GM13977 (cell line): ENCODE results near the gene CXCL11.

Experiments
- DNase-seq: peaks from one replicate; pipeline ENCODE4 v3.0.0; 2012; ENCODE audit warnings: low spot score
- in situ Hi-C: fragments of 300-500 bp; cut with MboI; formaldehyde crosslinking; loops from one replicate; pipeline ENCODE4 v1.12.0; 2022; ENCODE audit warnings: low sequenced_read_pairs, low pct_unique_long_range_greater_than_20kb, mixed read lengths, inconsistent platforms; ENCODE audit not compliant: unreplicated experiment
- TF ChIP-seq, protein P1 (sequence below): IDR thresholded peaks from 2 replicates; pipeline ENCODE4 v1.5.1; 2012; ENCODE audit warnings: mild to moderate bottlenecking, control low read depth; ENCODE audit not compliant: insufficient read depth; ENCODE audit errors: extremely low read depth, missing control alignments

The CXCL11 gene

DNA sequence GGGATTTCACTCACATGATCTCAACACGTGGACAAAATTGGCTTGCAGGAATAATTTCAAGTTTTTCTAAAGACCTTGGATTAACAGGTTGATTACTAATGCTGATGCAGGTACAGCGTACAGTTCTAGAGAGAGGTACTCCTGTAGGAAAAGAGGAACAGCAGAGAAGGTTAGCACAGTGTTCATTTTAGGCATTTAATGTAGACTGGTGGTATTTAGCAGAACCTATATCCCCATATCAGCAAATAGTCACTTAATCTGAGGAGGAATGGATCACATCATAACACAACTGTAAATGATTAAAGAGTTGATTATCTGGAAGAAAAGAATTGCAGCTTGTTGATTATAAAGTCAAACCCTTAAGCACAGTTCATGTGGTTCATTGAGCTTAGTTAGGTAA is 13.2 kb downstream of the CXCL11 start:
- in situ Hi-C loops, result no loop called here
- TF ChIP-seq, protein P1, sequence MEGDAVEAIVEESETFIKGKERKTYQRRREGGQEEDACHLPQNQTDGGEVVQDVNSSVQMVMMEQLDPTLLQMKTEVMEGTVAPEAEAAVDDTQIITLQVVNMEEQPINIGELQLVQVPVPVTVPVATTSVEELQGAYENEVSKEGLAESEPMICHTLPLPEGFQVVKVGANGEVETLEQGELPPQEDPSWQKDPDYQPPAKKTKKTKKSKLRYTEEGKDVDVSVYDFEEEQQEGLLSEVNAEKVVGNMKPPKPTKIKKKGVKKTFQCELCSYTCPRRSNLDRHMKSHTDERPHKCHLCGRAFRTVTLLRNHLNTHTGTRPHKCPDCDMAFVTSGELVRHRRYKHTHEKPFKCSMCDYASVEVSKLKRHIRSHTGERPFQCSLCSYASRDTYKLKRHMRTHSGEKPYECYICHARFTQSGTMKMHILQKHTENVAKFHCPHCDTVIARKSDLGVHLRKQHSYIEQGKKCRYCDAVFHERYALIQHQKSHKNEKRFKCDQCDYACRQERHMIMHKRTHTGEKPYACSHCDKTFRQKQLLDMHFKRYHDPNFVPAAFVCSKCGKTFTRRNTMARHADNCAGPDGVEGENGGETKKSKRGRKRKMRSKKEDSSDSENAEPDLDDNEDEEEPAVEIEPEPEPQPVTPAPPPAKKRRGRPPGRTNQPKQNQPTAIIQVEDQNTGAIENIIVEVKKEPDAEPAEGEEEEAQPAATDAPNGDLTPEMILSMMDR, result no peak
- no peak for DNase-seq

DNA sequence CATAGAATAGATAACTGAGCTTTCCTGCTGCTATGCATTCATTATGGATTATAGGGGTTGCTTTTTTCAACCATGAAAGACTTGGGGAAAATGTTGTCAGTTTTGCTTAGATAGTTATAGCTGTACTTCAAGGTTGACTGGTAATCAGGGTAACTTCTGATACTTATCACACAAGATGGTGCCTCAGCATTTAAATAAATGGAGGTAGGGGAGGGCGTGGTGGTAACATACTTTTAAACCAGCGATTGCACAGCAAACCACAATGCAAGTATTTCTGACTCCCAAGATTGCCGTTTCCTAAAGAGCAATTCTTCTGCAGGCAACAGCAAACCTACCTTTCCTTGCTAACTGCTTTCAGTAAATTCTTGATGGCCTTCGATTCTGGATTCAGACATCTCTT is 13.8 kb downstream of the CXCL11 start:
- TF ChIP-seq, protein P1, result no peak
- in situ Hi-C loops, result no loop called here

DNA sequence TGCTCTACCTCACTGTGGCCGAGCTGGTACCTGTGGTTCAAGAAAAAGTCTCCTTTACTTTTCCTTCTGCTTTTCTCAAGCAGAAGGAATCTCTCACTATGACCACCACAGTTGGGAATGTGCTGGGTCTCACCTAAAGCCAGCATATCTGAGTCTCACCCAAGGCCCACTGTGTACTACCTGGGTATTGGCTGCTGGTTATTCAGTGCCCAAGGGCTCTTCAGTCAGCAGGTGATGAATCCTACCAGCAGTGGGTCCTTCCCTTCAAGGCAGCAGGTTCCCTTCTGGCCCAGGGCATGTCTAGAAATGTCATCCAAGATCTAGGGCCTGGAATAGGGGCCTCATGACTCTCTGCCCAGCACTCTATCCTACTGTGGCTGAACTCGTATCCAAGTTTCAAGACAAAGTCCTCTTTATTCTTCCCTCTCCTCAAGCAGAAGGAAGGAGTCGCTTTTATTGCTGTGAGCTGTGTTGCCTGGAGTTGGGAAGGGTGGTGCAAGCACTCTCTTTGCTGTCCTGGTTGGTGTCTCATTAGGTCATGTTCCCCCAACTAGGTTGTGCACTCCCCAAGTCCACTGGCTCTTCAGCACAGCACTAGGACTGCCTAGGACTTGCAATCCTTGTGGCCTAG is 18.7 kb downstream of the CXCL11 start:
- DNase-seq, result no peak
- TF ChIP-seq, protein P1, result no peak
- in situ Hi-C loops, result no loop called here

More for the DNA sequence above, 13.8 kb downstream of the CXCL11 start:
- no peak for DNase-seq

DNA sequence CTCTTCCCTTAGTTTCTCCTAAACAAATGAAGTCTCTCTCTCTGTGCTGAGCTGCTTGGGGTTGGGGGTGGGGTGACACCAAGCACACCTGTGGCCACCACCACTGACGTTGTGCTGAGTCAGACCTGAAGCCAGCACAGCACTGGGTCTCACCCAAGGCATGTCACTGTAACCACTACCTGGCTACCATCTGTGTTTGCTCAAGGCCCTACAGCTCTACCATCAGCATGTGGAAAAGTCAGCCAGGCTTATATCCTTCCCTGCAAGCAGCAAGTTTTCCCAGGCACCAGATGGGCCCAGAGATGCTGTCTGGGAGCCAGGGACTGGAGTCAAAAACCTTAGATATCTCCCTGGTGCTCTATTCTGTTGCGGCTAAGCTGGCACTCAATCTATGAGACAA is 19.5 kb downstream of the CXCL11 start:
- in situ Hi-C loops, result no loop called here
- TF ChIP-seq, protein P1, result no peak
- no peak for DNase-seq

DNA sequence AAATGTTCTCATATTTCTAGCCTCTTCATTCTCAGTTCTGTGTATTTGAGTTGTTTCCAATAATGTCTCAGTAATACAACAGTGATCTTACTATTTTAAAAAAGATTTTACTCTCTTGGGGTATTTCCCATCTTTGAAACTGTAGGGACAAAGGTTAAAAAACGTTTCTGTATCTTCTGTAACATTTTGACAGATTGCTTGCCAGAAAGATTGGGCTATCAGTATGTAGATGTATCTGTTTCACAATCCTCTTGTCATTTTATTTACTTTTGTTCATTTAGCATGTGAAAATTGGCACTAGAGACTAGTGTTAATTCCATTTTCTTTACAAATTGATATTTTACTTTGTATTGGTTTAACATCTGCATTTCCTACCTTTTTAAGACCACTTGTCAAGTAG is 22.3 kb downstream of the CXCL11 start:
- no peak for DNase-seq
- in situ Hi-C loops, result no loop called here
- TF ChIP-seq, protein P1, result no peak

DNA sequence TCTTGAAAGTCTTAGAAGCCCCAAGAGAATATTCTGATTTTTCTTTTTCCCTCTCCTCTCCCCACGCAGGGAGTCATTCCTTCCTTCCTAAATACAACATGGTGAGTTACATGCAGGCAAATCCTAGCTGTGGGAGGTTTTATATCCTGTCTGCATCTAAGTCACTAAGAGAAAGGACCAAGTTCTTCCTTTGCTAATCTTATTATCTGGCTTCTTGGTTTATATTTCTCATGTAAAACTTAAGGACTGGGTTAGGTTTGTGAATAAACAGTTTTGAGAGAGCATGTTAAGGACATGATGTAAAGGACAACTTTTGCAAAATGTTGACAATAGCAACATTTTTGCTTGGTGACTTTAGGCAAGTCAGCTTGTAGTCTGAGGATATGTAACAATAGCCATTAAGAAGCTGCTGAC is 23.5 kb downstream of the CXCL11 start:
- TF ChIP-seq, protein P1, result no peak
- in situ Hi-C loops, result no loop called here
- no peak for DNase-seq

DNA sequence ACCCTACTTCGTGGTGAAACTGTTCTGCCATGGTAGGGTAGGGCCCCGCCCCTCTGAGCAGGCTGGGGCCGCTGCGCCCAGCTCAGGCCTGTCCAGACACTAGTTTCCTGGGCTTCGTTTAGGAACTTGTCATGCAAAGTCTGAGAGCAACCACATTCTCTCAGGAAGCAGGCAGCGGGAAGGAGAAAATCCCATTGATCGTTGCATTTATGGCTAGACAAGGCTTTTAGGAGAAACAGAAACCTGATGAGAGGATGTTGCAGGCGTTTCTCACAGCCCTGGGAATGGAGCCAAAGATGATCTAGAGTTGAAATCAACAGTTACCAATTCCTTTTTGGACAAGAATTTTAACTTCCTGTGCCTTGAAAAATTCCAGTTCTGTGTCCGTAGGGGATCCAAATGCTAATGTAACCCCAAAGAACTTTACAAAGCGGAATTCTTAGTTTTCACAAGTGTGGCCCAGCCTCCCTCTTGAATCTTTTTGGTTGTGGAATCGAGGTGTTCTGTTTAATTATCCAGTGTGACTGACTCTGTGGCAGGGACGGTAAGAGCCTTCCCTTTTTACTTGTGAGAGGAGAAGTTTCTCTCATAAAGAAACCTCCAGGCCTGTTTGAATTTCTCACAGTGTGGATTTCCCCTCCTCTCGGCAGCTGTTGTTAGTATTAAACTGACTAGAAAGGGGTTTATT is 24.0 kb downstream of the CXCL11 start:
- peak; percentile 77 for DNase-seq
- TF ChIP-seq, protein P1, result no peak
- in situ Hi-C loops, result no loop called here
